ENCODE measurements around the gene ABLIM2.

- TF ChIP-seq, protein P1, sequence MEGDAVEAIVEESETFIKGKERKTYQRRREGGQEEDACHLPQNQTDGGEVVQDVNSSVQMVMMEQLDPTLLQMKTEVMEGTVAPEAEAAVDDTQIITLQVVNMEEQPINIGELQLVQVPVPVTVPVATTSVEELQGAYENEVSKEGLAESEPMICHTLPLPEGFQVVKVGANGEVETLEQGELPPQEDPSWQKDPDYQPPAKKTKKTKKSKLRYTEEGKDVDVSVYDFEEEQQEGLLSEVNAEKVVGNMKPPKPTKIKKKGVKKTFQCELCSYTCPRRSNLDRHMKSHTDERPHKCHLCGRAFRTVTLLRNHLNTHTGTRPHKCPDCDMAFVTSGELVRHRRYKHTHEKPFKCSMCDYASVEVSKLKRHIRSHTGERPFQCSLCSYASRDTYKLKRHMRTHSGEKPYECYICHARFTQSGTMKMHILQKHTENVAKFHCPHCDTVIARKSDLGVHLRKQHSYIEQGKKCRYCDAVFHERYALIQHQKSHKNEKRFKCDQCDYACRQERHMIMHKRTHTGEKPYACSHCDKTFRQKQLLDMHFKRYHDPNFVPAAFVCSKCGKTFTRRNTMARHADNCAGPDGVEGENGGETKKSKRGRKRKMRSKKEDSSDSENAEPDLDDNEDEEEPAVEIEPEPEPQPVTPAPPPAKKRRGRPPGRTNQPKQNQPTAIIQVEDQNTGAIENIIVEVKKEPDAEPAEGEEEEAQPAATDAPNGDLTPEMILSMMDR (conservative IDR thresholded peaks at IDR 0.05; ENCODE audit: low read depth, low read length), result no peak
- TF ChIP-seq EZH2 (IDR thresholded peaks at IDR 0.05; ENCODE audit: borderline replicate concordance, low read depth, low read length, poor library complexity, severe bottlenecking), result no peak
Measured at GRCh38 chr4:7973545-7973981, 185.1 kb downstream of the ABLIM2 start.
